Panc1 (cell line): ENCODE data around the gene OGFRL1.

ENCODE experiments used
- CTCF ChIP-seq: fragments of 450-650 bp; IDR thresholded peaks from 2 replicates; pipeline ENCODE4 v1.5.1; 2017; ENCODE audit warnings: mild to moderate bottlenecking
- POLR2AphosphoS5 ChIP-seq: IDR thresholded peaks from 2 replicates; pipeline ENCODE4 v1.6.1; 2012; ENCODE audit warnings: mild to moderate bottlenecking, low read depth, low read length, moderate library complexity
- REST ChIP-seq, 2 experiments: IDR thresholded peaks; 2 replicates each; pipeline ENCODE4 v1.6.1; 2011 to 2012; ENCODE audit warnings: low read depth in 2 of 2, control low read depth in 1 of 2, low read length in 1 of 2, mild to moderate bottlenecking in 1 of 2, moderate library complexity in 1 of 2; ENCODE audit not compliant: insufficient read depth in 1 of 2
- SIN3A ChIP-seq: IDR thresholded peaks from 2 replicates; pipeline ENCODE4 v1.6.1; 2012; ENCODE audit warnings: low read depth, mild to moderate bottlenecking, low read length, moderate library complexity, borderline replicate concordance; ENCODE audit not compliant: insufficient read depth
- TCF7L2 ChIP-seq: IDR thresholded peaks from 2 replicates; pipeline ENCODE4 v1.6.1; 2011; ENCODE audit warnings: mild to moderate bottlenecking, low read depth, low read length, inconsistent platforms

GRCh38 chr6:71320041-71320440 is 31.4 kb downstream of the OGFRL1 start:
- TF ChIP-seq CTCF (no peak), POLR2AphosphoS5 (no peak), REST (IDR thresholded peaks at IDR 0.05; ENCODE audit: insufficient read depth in 1 of 2, low read depth in 2 of 2, low read length in 1 of 2) (no peak), TCF7L2 (no peak), SIN3A (no peak)
